GM13977 (cell line): ENCODE data around the gene OSBPL1A.

Experiments used
- DNase-seq: peaks from one replicate; pipeline ENCODE4 v3.0.0; 2012; ENCODE audit warnings: low spot score
- CTCF ChIP-seq: IDR thresholded peaks from 2 replicates; pipeline ENCODE4 v1.5.1; 2012; ENCODE audit warnings: mild to moderate bottlenecking, control low read depth; ENCODE audit not compliant: insufficient read depth; ENCODE audit errors: extremely low read depth, missing control alignments
- in situ Hi-C: fragments of 300-500 bp; cut with MboI; formaldehyde crosslinking; loops from one replicate; pipeline ENCODE4 v1.12.0; 2022; ENCODE audit warnings: low sequenced_read_pairs, low pct_unique_long_range_greater_than_20kb, mixed read lengths, inconsistent platforms; ENCODE audit not compliant: unreplicated experiment

OSBPL1A gene

GRCh38 chr18:24315170-24315569 is 82.5 kb downstream of the OSBPL1A start:
- TF ChIP-seq CTCF, result no peak
- DNase-seq, result no peak
- in situ Hi-C loops, result no loop called here

GRCh38 chr18:24306201-24306600 is 91.4 kb downstream of the OSBPL1A start:
- no peak for TF ChIP-seq CTCF
- no peak for DNase-seq
- in situ Hi-C loops, result no loop called here

GRCh38 chr18:24300703-24301102 is 96.9 kb downstream of the OSBPL1A start:
- in situ Hi-C loops, result no loop called here
- TF ChIP-seq CTCF, result no peak

GRCh38 chr18:24296276-24296675 is 101.3 kb downstream of the OSBPL1A start:
- TF ChIP-seq CTCF, result no peak
- DNase-seq, result no peak
- in situ Hi-C loops, result no loop called here

More at GRCh38 chr18:24300703-24301102, 96.9 kb downstream of the OSBPL1A start:
- no peak for DNase-seq

GRCh38 chr18:24293254-24293653 is 104.4 kb downstream of the OSBPL1A start:
- no peak for DNase-seq
- TF ChIP-seq CTCF, result no peak
- in situ Hi-C loops, result no loop called here

- in situ Hi-C loops, result no loop called here
- DNase-seq, result no peak
- no peak for TF ChIP-seq CTCF
Measured at GRCh38 chr18:24278591-24278990, 119.0 kb downstream of the OSBPL1A start.

- no peak for TF ChIP-seq CTCF
- DNase-seq, result no peak
- in situ Hi-C loops, result no loop called here
Measured at GRCh38 chr18:24277516-24278195, 120.0 kb downstream of the OSBPL1A start.
